ENCODE measurements around the gene KRTAP10-11.

GRCh38 chr21:44687671-44688070 lies 41.5 kb downstream of the KRTAP10-11 start:
- TF ChIP-seq CTCF (conservative IDR thresholded peaks at IDR 0.05 in 1 of 2, IDR thresholded peaks at IDR 0.05 in 1 of 2; ENCODE audit: extremely low read depth in 1 of 2, insufficient read depth in 1 of 2, low read depth in 1 of 2, low read length in 2 of 2), result no peak
- TF ChIP-seq EZH2 (IDR thresholded peaks at IDR 0.05; ENCODE audit: borderline replicate concordance, low read length), result no peak

Measured in mammary epithelial cell (primary cell).